Astrocyte (in vitro differentiated cells and primary cell): ENCODE measurements around the gene MAPK12. TPM values are rescaled to one million over a fixed set of nuclear protein-coding genes. Genes with fewer than 3 reads are reported as not detected.

Experiments
- DNase-seq: peaks from one replicate; pipeline ENCODE4 v3.0.0-alpha.2; 2010; ENCODE audit warnings: low read depth
- FAIRE-seq: peaks from 2 replicates; lab custom pipeline; 2011; peaks lifted over from hg19 to GRCh38; lab: Jason Lieb, UNC
- H2AFZ ChIP-seq: 2 replicates; pipeline ENCODE4 v1.6.0; 2012; ENCODE audit warnings: low read depth, low read length, inconsistent platforms
- H3K27ac ChIP-seq: 2 replicates; pipeline ENCODE4 v1.5.1; 2011; ENCODE audit warnings: low read depth, low read length, inconsistent platforms
- H3K27me3 ChIP-seq: 2 replicates; pipeline ENCODE4 v1.6.0; 2011; ENCODE audit warnings: low read length, inconsistent platforms; ENCODE audit not compliant: insufficient read depth
- H3K36me3 ChIP-seq: 2 replicates; pipeline ENCODE4 v1.5.1; 2011; ENCODE audit warnings: low read length, inconsistent platforms; ENCODE audit not compliant: insufficient read depth
- H3K4me1 ChIP-seq: 2 replicates; pipeline ENCODE4 v1.5.1; 2011; ENCODE audit warnings: low read length, inconsistent platforms; ENCODE audit not compliant: insufficient read depth
- H3K4me2 ChIP-seq: 2 replicates; pipeline ENCODE4 v1.6.0; 2012; ENCODE audit warnings: low read length, inconsistent platforms
- H3K4me3 ChIP-seq: 2 replicates; pipeline ENCODE4 v1.5.1; 2011; ENCODE audit warnings: low read depth, mild to moderate bottlenecking, low read length, inconsistent platforms; ENCODE audit not compliant: insufficient read depth
- H3K79me2 ChIP-seq: 2 replicates; pipeline ENCODE4 v1.6.0; 2012; ENCODE audit warnings: mild to moderate bottlenecking, low read length, inconsistent platforms; ENCODE audit not compliant: insufficient read depth
- H3K9ac ChIP-seq: 2 replicates; pipeline ENCODE4 v1.6.0; 2012; ENCODE audit warnings: mild to moderate bottlenecking, low read length, inconsistent platforms
- H3K9me3 ChIP-seq: 2 replicates; pipeline ENCODE4 v1.5.1; 2012; ENCODE audit warnings: low read depth, mild to moderate bottlenecking, low read length, inconsistent platforms; ENCODE audit not compliant: insufficient read depth
- H4K20me1 ChIP-seq: 2 replicates; pipeline ENCODE4 v1.6.0; 2012; ENCODE audit warnings: low read length, inconsistent platforms; ENCODE audit not compliant: insufficient read depth
- H3K27ac Mint-ChIP-seq: one replicate; pipeline ENCODE4 v1.8.0; 2021; ENCODE audit warnings: mild to moderate bottlenecking, mixed read lengths; ENCODE audit not compliant: unreplicated experiment
- H3K27me3 Mint-ChIP-seq: one replicate; pipeline ENCODE4 v1.8.0; 2021; ENCODE audit warnings: low read depth, mixed read lengths; ENCODE audit not compliant: unreplicated experiment
- H3K36me3 Mint-ChIP-seq: one replicate; pipeline ENCODE4 v1.8.0; 2021; ENCODE audit warnings: low read depth, mixed read lengths; ENCODE audit not compliant: unreplicated experiment
- H3K4me1 Mint-ChIP-seq: one replicate; pipeline ENCODE4 v1.8.0; 2021; ENCODE audit warnings: low read depth, mixed read lengths; ENCODE audit not compliant: unreplicated experiment
- H3K4me3 Mint-ChIP-seq: one replicate; pipeline ENCODE4 v1.8.0; 2021; ENCODE audit warnings: mild to moderate bottlenecking, moderate library complexity, mixed read lengths; ENCODE audit not compliant: unreplicated experiment
- H3K9me3 Mint-ChIP-seq: one replicate; pipeline ENCODE4 v1.8.0; 2021; ENCODE audit warnings: mild to moderate bottlenecking, mixed read lengths; ENCODE audit not compliant: unreplicated experiment
- EZH2 ChIP-seq: IDR thresholded peaks from 2 replicates; pipeline ENCODE4 v1.6.1; 2012; ENCODE audit warnings: mild to moderate bottlenecking, low read length, inconsistent platforms; ENCODE audit not compliant: insufficient read depth
- total RNA-seq: library from RNA; stranded (reverse); gene quantifications from 2 replicates; pipeline ENCODE4 v1.2.1, GENCODE V29; 2021
- TF ChIP-seq, protein P1 (sequence below): IDR thresholded peaks from 2 replicates; pipeline ENCODE4 v1.5.1; 2011; ENCODE audit warnings: low read depth, mild to moderate bottlenecking, inconsistent platforms, low read length, moderate library complexity; ENCODE audit not compliant: insufficient read depth

MAPK12 gene
- total RNA-seq, 1 donor from 2014 or later, result 36.4 TPM

DNA sequence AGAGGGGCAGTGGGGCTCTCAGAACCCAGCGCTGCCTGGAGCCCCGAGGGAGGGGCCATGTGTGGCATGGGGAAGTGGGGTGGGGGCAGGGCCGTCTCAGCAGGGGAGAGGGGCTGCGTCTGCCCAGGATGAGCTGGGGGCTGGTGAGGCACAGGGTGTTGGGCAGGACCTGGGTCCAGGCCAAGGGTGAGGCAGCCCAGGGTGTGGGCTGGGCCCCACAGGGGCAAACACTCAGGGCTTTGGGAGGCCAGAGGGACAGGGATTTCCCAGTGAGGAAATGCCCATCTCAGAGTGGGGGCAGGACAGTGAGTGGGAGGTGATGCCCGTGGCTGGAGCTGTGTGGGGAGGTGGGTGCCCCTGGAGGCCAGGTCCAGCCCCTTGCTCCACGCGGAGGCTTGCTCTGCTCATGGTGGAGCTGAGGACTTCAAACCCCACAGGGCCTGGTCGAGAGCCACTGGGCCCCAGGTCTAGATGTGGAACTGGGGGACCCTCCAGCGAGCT lies 40.6 kb upstream of the MAPK12 start:
- peak overlapping the region; percentile 100 for H3K4me2 ChIP-seq
- H3K79me2 ChIP-seq, result peaks cover 99% of the 10 kb centered on the region
- Mint-ChIP-seq H3K4me1 (peaks cover 27% of the 10 kb centered on the region), H3K9me3 (no peaks in the 10 kb centered on the region), H3K27me3 (no peaks in the 10 kb centered on the region), H3K36me3 (peaks cover 2% of the 10 kb centered on the region), H3K27ac (no peak overlapping the region), H3K4me3 (peak overlapping the region; percentile 54)
- H4K20me1 ChIP-seq, result peaks cover 78% of the 10 kb centered on the region
- FAIRE-seq (no peak), DNase-seq (no peak)
- TF ChIP-seq, protein P1, sequence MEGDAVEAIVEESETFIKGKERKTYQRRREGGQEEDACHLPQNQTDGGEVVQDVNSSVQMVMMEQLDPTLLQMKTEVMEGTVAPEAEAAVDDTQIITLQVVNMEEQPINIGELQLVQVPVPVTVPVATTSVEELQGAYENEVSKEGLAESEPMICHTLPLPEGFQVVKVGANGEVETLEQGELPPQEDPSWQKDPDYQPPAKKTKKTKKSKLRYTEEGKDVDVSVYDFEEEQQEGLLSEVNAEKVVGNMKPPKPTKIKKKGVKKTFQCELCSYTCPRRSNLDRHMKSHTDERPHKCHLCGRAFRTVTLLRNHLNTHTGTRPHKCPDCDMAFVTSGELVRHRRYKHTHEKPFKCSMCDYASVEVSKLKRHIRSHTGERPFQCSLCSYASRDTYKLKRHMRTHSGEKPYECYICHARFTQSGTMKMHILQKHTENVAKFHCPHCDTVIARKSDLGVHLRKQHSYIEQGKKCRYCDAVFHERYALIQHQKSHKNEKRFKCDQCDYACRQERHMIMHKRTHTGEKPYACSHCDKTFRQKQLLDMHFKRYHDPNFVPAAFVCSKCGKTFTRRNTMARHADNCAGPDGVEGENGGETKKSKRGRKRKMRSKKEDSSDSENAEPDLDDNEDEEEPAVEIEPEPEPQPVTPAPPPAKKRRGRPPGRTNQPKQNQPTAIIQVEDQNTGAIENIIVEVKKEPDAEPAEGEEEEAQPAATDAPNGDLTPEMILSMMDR, result no peak
- TF ChIP-seq EZH2, result no peak
- H3K9ac ChIP-seq, result peak overlapping the region; percentile 73
- H3K4me1 ChIP-seq, result peaks cover 64% of the 10 kb centered on the region
- H3K27me3 ChIP-seq, result no peaks in the 10 kb centered on the region
- H3K27ac ChIP-seq, result no peak overlapping the region
- no peak overlapping the region for H3K4me3 ChIP-seq
- no peaks in the 10 kb centered on the region for H3K36me3 ChIP-seq
- no peak overlapping the region for H2AFZ ChIP-seq
- H3K9me3 ChIP-seq, result no peaks in the 10 kb centered on the region

DNA sequence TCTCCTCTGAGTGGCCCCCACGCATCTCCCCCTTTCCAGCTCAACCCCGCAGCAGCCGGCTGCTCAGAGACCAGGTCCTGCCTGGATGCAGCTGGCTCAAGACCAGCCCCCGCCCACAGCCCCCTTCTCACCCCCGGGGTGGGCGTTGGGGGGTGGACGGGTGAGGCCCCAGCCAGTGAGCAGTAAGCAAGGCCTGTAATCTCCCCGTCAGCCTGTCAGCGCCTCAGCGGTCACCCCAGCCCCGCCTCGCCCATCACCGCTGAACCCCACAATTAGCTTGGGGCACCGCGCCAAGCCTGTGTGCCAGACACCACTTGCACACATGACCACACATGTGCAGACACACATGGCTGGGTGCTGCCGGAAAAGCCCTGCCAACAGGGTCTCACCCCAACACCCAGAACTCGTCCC lies 40.1 kb upstream of the MAPK12 start:
- Histone ChIP-seq H3K4me2 (peak overlapping the region; percentile 100), H3K4me3 (no peak overlapping the region), H3K9me3 (no peaks in the 10 kb centered on the region), H2AFZ (no peak overlapping the region), H3K79me2 (peaks cover 99% of the 10 kb centered on the region), H3K4me1 (peaks cover 64% of the 10 kb centered on the region), H3K9ac (peak overlapping the region; percentile 73), H3K27ac (no peak overlapping the region), H3K27me3 (no peaks in the 10 kb centered on the region), H4K20me1 (peaks cover 83% of the 10 kb centered on the region), H3K36me3 (no peaks in the 10 kb centered on the region)
- Mint-ChIP-seq H3K36me3 (peaks cover 2% of the 10 kb centered on the region), H3K4me1 (peaks cover 27% of the 10 kb centered on the region), H3K27me3 (no peaks in the 10 kb centered on the region), H3K4me3 (peak overlapping the region; percentile 20), H3K9me3 (no peaks in the 10 kb centered on the region), H3K27ac (no peak overlapping the region)
- TF ChIP-seq EZH2, result no peak
- TF ChIP-seq, protein P1, result no peak
- DNase-seq, result no peak
- FAIRE-seq, result no peak

DNA sequence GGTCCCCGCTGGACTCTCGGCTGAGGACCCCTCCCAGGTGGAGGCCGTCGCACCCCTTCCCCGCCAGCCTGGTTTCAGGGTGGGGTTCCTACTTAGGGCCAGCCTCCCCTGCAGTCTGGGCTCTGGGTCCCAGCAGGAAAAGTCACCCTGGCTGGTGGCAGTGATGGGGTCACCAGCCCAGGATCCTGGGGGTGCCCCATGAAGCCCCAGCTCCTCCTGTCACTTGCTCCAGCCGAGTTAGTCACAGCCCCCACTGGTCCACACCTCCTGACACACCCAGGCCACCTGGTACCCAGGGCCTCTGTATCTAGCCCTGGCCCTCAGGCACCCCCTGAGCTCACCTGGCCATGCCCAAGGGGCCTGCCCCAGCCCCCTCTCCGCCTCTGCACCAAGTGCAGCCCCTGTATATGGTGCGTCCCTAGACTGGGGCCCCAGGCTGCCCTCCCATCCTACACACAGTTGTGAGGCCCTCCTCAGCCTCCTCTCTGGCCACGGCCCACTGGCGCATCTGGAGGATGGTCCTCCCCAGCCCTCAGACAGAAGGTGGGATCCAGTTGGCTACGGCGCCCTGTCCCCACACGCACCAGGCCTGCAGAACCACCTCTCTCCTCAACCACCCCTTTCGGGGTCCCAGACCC lies 39.3 kb upstream of the MAPK12 start:
- H3K36me3 Mint-ChIP-seq, result peaks cover 2% of the 10 kb centered on the region
- peaks cover 23% of the 10 kb centered on the region for H3K4me1 Mint-ChIP-seq
- peak overlapping the region; percentile 26 for H3K27ac Mint-ChIP-seq
- peak overlapping the region; percentile 40 for H3K4me3 Mint-ChIP-seq
- no peak overlapping the region for H3K27ac ChIP-seq
- no peak for FAIRE-seq
- TF ChIP-seq, protein P1, result no peak
- TF ChIP-seq EZH2, result no peak
- no peak for DNase-seq
- peak overlapping the region; percentile 100 for H3K4me2 ChIP-seq
- no peaks in the 10 kb centered on the region for H3K27me3 Mint-ChIP-seq
- no peaks in the 10 kb centered on the region for H3K9me3 Mint-ChIP-seq
- no peak overlapping the region for H3K4me3 ChIP-seq
- no peaks in the 10 kb centered on the region for H3K9me3 ChIP-seq
- H3K27me3 ChIP-seq, result no peaks in the 10 kb centered on the region
- H3K36me3 ChIP-seq, result no peaks in the 10 kb centered on the region
- peaks cover 89% of the 10 kb centered on the region for H4K20me1 ChIP-seq
- H3K79me2 ChIP-seq, result peaks cover 99% of the 10 kb centered on the region
- peaks cover 59% of the 10 kb centered on the region for H3K4me1 ChIP-seq
- H3K9ac ChIP-seq, result peak overlapping the region; percentile 18
- H2AFZ ChIP-seq, result no peak overlapping the region
